GM23338 (cell line): Measurements from ENCODE around the gene MS4A12. TPM values are rescaled to one million over a fixed set of nuclear protein-coding genes. Genes with fewer than 3 reads are reported as not detected.

Experiments
- ATAC-seq: fragments of 200-7000 bp; cut with Tn5 transposase; 3 replicates; pipeline ENCODE4 v1.9.1; 2020
- DNase-seq: peaks from one replicate; pipeline ENCODE4 v3.0.0-alpha.2; 2015; ENCODE audit warnings: low spot score
- H2AFZ ChIP-seq: fragments of 200-600 bp; sonication (generic); 2 replicates; pipeline ENCODE4 v1.8.0; 2016; ENCODE audit warnings: antibody characterized with exemption, mild to moderate bottlenecking, moderate library complexity
- H3F3A ChIP-seq: fragments of 200-600 bp; sonication (generic); replicated peaks from 2 replicates; pipeline ENCODE4 v1.8.0; 2017; ENCODE audit warnings: antibody characterized with exemption, mixed run types, low read depth
- H3K27ac ChIP-seq: fragments of 200-600 bp; sonication (generic); 2 replicates; pipeline ENCODE4 v1.6.1; 2016; ENCODE audit warnings: low read depth
- H3K27me3 ChIP-seq: fragments of 200-600 bp; sonication (generic); 2 replicates; pipeline ENCODE4 v1.8.0; 2016; ENCODE audit warnings: mild to moderate bottlenecking, mixed run types, moderate library complexity; ENCODE audit not compliant: insufficient read depth
- H3K36me3 ChIP-seq: fragments of 200-600 bp; sonication (generic); 2 replicates; pipeline ENCODE4 v1.8.0; 2016; ENCODE audit warnings: mild to moderate bottlenecking; ENCODE audit not compliant: insufficient read depth
- H3K4me1 ChIP-seq: fragments of 200-600 bp; sonication (generic); 2 replicates; pipeline ENCODE4 v1.8.0; 2016; ENCODE audit warnings: mild to moderate bottlenecking, moderate library complexity; ENCODE audit not compliant: insufficient read depth
- H3K4me2 ChIP-seq: fragments of 200-600 bp; sonication (generic); 2 replicates; pipeline ENCODE4 v1.7.1; 2017; ENCODE audit warnings: mixed run types
- H3K4me3 ChIP-seq: fragments of 200-600 bp; sonication (generic); 2 replicates; pipeline ENCODE4 v1.6.1; 2016; ENCODE audit warnings: mixed run types
- H3K79me2 ChIP-seq: fragments of 200-600 bp; sonication (generic); replicated peaks from 2 replicates; pipeline ENCODE4 v1.8.0; 2017; ENCODE audit warnings: mild to moderate bottlenecking; ENCODE audit not compliant: insufficient read depth
- H3K9me2 ChIP-seq: fragments of 200-600 bp; sonication (generic); 2 replicates; pipeline ENCODE4 v1.8.0; 2017; ENCODE audit not compliant: insufficient read depth
- H4K20me1 ChIP-seq: fragments of 200-600 bp; sonication (generic); replicated peaks from 2 replicates; pipeline ENCODE4 v1.8.0; 2017; ENCODE audit warnings: mild to moderate bottlenecking; ENCODE audit not compliant: insufficient read depth
- H3K27ac Mint-ChIP-seq: 2 replicates; pipeline ENCODE4 v1.8.0; 2020; ENCODE audit warnings: inconsistent platforms, mild to moderate bottlenecking, moderate library complexity, mixed read lengths
- H3K27me3 Mint-ChIP-seq: 3 replicates; pipeline ENCODE4 v1.8.0; 2022; ENCODE audit warnings: low read depth, mild to moderate bottlenecking, moderate library complexity, mixed read lengths, inconsistent platforms; ENCODE audit not compliant: insufficient read depth, poor library complexity
- H3K36me3 Mint-ChIP-seq: 3 replicates; pipeline ENCODE4 v1.8.0; 2021; ENCODE audit warnings: low read depth, mild to moderate bottlenecking, inconsistent platforms, moderate library complexity, mixed read lengths
- H3K4me1 Mint-ChIP-seq: 3 replicates; pipeline ENCODE4 v1.8.0; 2020; ENCODE audit warnings: mild to moderate bottlenecking, inconsistent platforms, mixed read lengths
- H3K4me3 Mint-ChIP-seq: 3 replicates; pipeline ENCODE4 v1.8.0; 2021; ENCODE audit warnings: moderate library complexity, mild to moderate bottlenecking, inconsistent platforms, mixed read lengths
- H3K9me3 Mint-ChIP-seq: 3 replicates; pipeline ENCODE4 v1.8.0; 2020; ENCODE audit warnings: moderate library complexity, mild to moderate bottlenecking, inconsistent platforms, mixed read lengths
- CREB1 ChIP-seq: fragments of 250-450 bp; sonication (Bioruptor Pico); IDR thresholded peaks from 2 replicates; pipeline ENCODE4 v1.5.0; 2020; ENCODE audit warnings: low read depth, mild to moderate bottlenecking, moderate library complexity
- ETS1 ChIP-seq: IDR thresholded peaks from 2 replicates; pipeline ENCODE4 v1.6.1; 2016; ENCODE audit warnings: antibody characterized with exemption
- EZH2phosphoT487 ChIP-seq: fragments of 200-600 bp; sonication (generic); IDR thresholded peaks from one replicate; pipeline ENCODE4 v1.8.1; 2018; ENCODE audit warnings: antibody characterized with exemption; ENCODE audit not compliant: unreplicated experiment
- JUNB ChIP-seq: IDR thresholded peaks from one replicate; pipeline ENCODE4 v1.6.1; 2016; ENCODE audit warnings: antibody characterized with exemption; ENCODE audit not compliant: unreplicated experiment
- NANOG ChIP-seq: IDR thresholded peaks from 2 replicates; pipeline ENCODE4 v1.6.1; 2016; ENCODE audit warnings: antibody characterized with exemption, borderline replicate concordance
- POLR2AphosphoS5 ChIP-seq: IDR thresholded peaks from 2 replicates; pipeline ENCODE4 v1.6.1; 2016; ENCODE audit warnings: antibody characterized with exemption, low read depth
- REST ChIP-seq: IDR thresholded peaks from one replicate; pipeline ENCODE4 v1.6.1; 2018; ENCODE audit warnings: antibody characterized with exemption; ENCODE audit not compliant: unreplicated experiment
- STAT1 ChIP-seq: IDR thresholded peaks from one replicate; pipeline ENCODE4 v1.6.1; 2016; ENCODE audit warnings: antibody characterized with exemption; ENCODE audit not compliant: unreplicated experiment
- ZNF114 ChIP-seq: fragments of 250-450 bp; sonication (Bioruptor Pico); IDR thresholded peaks from 2 replicates; pipeline ENCODE4 v1.5.0; 2020; ENCODE audit warnings: mild to moderate bottlenecking, moderate library complexity
- ZNF331 ChIP-seq: fragments of 250-450 bp; sonication (Bioruptor Pico); IDR thresholded peaks from 2 replicates; pipeline ENCODE4 v1.5.0; 2020; ENCODE audit warnings: low read depth, mild to moderate bottlenecking, moderate library complexity
- ZNF462 ChIP-seq: fragments of 250-450 bp; sonication (Bioruptor Pico); IDR thresholded peaks from 2 replicates; pipeline ENCODE4 v1.5.0; 2020; ENCODE audit warnings: mild to moderate bottlenecking, moderate library complexity
- polyA plus RNA-seq: library from polyadenylated mRNA; unstranded; fragments of >200 nt; fragmentation: Nextera tagmentation; extraction: Ambion mirVana; gene quantifications from 2 replicates; pipeline ENCODE4 v1.2.1, GENCODE V29; 2016
- total RNA-seq: library from RNA; depleted of rRNA; stranded (reverse); fragments of >200 nt; shearing (Covaris generic); gene quantifications from 2 replicates; pipeline ENCODE4 v1.2.3, GENCODE V29; 2014

MS4A12 gene
- total and polyA plus RNA-seq, 2 experiments from 2014 or later: 0.21 to 0.34 TPM

- Mint-ChIP-seq H3K4me3 (no peak overlapping the region), H3K4me1 (peaks cover 10% of the 10 kb centered on the region), H3K27ac (peak overlapping the region; percentile 33; the same call in 1 of the 2 replicates), H3K9me3 (peaks cover 22% of the 10 kb centered on the region), H3K36me3 (peaks cover 19% of the 10 kb centered on the region), H3K27me3 (peaks cover 3% of the 10 kb centered on the region)
- H3K4me2 ChIP-seq: no peak overlapping the region
- H2AFZ ChIP-seq: no peak overlapping the region
- no peak overlapping the region for H3K4me3 ChIP-seq
- no peaks in the 10 kb centered on the region for H3K79me2 ChIP-seq
- 0 out of 2 replicates have a peak, but pooled peaks cover 5% of the 10 kb centered on the region for H3K36me3 ChIP-seq
- H3F3A ChIP-seq: no peaks in the 10 kb centered on the region
- TF ChIP-seq STAT1 (no peak), CREB1 (CRISPR knock-in tag) (no peak), POLR2AphosphoS5 (no peak), NANOG (no peak), ETS1 (no peak), JUNB (no peak), EZH2phosphoT487 (no peak), ZNF114 (CRISPR knock-in tag) (no peak), ZNF331 (no peak), REST (no peak), ZNF462 (CRISPR knock-in tag) (no peak)
- H3K4me1 ChIP-seq: no peaks in the 10 kb centered on the region
- ATAC-seq: no peak
- H3K27ac ChIP-seq: no peak overlapping the region
- no peaks in the 10 kb centered on the region for H4K20me1 ChIP-seq
- H3K9me2 ChIP-seq: peaks cover 11% of the 10 kb centered on the region
- no peak for DNase-seq
- H3K27me3 ChIP-seq: no peaks in the 10 kb centered on the region
Observed at GRCh38 chr11:60528934-60529333, 36.4 kb downstream of the MS4A12 start.
